Esophagus muscularis mucosa (tissue), 4 donors: ENCODE measurements around the gene TMEM121B. TPM values are rescaled to one million over a fixed set of nuclear protein-coding genes. Genes with fewer than 3 reads are reported as not detected.

ENCODE experiments used
- total RNA-seq, 4 donors: library from RNA; depleted of rRNA; stranded (reverse); fragments of >200 nt; gene quantifications; one replicate each; pipeline versions ENCODE4 v1.1.0 to v1.2.1, GENCODE V29; 2016

The TMEM121B gene
- total RNA-seq, 4 donors from 2014 or later = 0.32 to 0.50 (median 0.41) TPM

Other genes starting within 250 kb of the TMEM121B start
- not detected for gene GAB4, start 113.1 kb downstream of the TMEM121B start, total RNA-seq
- gene IL17RA, start 36.4 kb downstream of the TMEM121B start, total RNA-seq = 10 to 100 TPM in 3 of 4 donors, 1 to 10 TPM in 1; 8.7 to 16.2 (median 14.0) TPM
- 10 to 100 TPM; 29.9 to 45.1 (median 38.8) TPM for gene HDHD5, start 37.9 kb upstream of the TMEM121B start, total RNA-seq
- gene ADA2, start 98.1 kb upstream of the TMEM121B start, total RNA-seq = 10 to 100 TPM in 2 of 4 donors, 1 to 10 TPM in 2; 4.9 to 24.7 (median 9.2) TPM
- 1 to 10 TPM; 1.1 to 2.1 (median 1.3) TPM for gene CECR2, start 248.1 kb upstream of the TMEM121B start, total RNA-seq